NCI-H510A (cell line): Measurements from ENCODE around the gene TTC28.

Source experiments
- DNase-seq: peaks from one replicate; lab custom pipeline; 2025; lab: John Stamatoyannopoulos, UW

TTC28 gene

DNA sequence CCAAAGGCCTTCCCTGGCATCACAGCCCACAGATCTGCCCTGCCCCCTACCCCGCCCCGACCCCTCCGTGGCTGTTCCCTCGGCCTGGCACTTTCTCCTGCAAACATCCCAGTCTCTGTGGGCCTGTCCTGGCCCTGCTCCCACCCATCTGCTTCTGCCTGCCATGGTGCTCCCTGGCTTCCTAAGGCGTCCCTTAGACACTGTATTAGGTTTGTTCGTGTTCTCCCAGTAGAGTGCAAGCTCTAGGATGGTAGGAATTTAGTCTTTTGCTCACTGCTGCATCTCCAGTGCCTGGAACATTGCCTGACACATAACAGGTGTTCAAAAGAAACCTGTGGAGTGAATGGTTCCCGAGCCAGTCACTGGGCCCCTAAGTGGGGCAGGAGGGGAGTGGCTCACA lies 690.9 kb downstream of the TTC28 start:
- no peak for DNase-seq

DNA sequence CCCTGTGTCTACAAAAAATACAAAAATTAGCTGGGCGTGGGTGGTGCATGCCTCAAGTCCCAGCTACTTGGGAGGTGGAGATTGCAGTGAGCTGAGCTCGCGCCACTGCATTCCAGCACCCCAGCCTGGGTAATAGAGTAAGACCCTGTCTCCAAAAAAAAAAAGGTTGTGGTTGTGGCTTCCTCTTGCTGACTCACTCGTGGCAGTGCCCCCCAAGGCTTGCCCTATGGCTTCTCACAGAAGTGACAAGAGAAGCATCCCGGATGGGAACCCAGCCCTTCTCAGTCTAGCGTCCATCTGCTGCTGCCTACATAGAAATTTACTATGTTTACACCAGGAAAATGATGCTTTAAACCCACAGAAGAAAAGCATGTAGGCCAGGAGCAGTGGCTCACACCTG lies 692.1 kb downstream of the TTC28 start:
- DNase-seq = no peak

DNA sequence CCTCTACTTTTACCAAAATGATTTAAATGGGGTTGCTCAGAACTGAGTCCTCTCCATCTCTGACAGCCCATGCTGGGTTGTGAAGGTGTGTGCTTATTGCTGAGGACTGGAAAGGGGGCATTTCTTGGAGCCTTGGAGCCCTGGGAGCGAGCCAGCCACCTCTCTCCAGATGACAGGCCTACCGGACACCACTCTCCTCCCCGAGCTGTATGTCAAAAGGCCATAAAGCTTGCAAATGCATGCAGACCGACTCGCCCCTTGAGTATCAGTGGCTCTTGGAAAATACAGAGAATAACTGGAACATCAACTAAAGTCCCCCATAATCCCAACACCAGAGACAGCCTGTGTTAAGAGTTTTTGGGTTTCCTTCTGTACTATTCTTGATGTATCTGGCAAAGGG lies 692.7 kb downstream of the TTC28 start:
- DNase-seq = no peak

DNA sequence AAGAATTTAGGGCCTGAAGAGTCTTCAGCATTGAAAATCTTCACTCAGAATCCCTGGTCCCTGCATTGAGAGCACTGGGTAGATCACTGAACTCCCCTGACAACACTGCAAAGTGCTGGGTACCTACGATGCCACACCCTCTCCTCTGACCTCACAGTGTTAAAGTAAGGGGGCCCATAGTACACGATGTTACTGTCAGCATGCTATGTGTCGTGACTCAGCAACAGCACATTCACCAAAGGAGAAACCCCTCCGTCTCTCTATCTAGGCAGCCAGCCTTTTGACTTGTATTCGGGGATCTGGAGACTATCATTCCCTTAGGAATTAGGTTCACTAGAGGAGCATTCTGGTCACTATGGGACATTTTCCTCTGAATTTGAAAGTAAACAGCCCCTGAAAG lies 693.2 kb downstream of the TTC28 start:
- no peak for DNase-seq

DNA sequence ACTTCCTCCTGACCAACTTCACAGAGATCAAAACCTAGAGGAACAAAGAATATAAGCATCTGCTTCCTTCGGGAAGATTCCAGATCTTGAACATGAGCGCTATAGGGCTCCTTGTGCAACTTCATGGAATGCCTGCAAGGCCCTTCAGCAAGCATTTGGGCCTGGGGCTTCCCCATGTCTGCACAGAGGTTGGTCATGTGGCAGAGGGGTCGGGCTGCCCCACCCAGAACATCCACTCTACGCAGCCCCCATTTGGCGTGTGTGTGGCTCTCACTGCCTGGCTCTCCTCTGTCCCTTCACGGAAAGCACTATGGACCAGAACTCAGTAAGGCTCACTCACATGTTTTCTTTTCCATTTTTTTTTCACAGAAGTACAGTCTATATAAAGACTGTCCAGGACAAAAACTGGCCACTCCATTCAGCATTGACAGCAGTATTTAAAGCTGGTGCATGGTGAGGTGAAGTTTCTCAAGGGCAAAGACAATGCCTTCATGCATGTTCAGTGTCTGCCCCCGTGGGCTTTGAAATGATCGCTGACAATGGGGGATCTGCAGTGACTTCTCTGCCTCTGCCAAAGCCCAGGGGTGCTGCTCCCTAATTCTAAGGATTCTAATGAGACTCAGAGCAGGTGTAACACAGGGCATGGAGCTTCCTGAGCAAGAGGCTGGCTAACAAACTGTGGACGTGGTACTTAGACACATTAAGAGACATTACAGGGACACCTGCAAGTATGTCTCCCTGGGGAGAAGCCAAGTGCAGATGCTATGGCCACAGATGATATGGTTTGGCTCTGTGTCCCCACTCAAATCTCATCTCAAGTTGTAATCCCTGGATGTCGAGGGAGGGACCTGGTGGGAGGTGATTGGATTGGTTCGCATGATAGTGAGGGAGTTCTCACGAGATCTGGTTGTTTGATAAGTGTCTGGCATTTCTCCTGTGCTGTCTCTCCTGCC lies 694.0 kb downstream of the TTC28 start:
- no peak for DNase-seq

DNA sequence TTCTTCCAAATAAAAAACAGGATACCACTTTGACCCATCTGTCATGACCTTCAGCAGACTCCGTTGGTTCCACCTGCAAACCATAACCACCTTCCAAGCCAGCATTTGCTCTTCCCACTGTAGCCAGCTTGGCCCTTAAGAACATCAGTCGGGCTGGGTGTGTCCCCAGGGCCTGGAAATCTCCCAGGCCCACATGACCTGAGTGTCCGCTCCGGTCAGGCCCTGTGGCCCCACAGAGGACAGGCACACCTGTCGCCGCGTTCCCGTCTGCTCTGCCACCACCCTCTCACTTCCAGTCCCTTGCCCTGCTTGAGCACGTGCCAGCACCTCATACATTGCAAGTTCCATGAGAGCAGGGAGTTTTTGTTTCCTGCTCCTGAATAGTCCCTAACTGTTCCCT lies 694.9 kb downstream of the TTC28 start:
- no peak for DNase-seq

DNA sequence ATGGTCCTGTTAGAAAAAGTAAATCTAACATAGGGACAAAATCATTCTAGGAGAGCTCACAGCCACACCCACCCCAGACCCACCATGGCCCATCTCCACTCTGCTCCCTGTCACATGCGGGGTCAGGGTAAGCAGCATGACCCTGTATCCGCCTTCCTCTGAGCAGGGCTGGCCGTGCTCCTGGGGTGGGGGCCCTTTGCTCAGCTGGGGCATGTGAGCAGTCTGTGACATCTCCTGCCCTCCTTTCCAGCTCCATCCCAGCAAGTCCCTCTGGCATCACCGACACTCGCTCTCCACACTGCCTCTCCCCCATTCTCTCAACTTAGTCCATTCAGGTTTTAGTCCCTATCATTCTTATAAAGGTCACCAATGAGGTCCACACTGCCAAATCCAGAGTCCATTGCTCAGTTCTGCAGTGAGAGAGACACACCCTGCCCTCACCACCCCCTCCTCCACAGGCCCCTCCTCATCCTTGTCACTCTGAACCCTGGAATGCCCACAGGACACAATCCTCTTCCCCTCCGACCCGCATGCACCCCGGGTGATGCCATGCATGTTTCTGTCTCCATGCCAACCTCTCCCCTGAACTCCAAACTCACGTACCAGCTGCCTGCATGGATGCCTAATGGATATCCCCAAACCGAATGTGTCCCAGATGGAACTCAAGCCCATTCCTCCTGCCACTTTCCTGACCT lies 695.5 kb downstream of the TTC28 start:
- no peak for DNase-seq

DNA sequence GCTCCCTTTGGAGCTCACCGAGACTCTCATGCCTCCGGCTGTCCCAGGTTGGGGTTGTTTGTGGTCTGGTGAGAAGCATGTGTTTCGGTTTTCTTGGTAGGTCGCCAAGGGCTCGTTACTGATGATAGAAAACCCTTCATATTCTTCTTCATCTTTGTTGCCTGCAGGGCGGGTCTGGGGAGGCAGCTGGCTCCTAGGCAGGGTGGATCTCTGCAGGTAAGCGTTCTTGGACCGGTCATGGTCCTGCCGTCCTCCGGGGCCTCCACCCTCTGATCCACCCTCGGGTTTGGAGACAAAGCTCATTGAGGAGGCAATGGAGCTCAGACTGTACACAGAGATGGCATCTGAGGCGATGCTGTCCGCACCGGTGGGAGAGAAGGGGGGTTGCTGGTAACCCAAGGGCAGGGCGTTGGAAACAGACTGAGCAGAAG lies 696.3 kb downstream of the TTC28 start:
- no peak for DNase-seq

DNA sequence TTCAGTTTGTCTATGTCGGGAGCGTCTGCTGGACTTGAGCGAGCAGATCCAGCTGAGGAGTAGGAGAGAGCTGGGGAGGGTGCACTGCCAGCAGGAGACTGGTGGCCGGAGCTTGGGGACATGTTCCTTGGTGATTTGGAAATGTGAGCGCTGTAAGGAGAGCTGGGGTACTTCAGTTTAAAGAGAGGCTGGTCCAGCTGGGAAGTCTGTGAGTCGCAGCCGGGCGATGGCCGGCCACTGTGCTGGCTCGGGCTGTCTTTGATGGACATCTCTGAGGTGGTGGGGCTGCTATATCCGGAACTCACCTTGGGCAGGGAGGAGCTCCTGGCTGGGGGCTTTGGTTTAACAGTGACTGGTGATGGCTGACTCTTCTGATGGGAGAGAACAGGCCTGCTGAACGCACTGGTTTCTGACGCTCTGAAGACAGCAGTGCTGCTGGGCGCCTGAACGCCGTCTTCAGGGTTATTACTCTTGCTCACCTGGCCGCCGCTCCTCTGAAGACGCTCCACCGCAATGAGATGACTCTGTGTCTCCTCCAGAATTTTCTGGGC lies 696.9 kb downstream of the TTC28 start:
- no peak for DNase-seq

DNA sequence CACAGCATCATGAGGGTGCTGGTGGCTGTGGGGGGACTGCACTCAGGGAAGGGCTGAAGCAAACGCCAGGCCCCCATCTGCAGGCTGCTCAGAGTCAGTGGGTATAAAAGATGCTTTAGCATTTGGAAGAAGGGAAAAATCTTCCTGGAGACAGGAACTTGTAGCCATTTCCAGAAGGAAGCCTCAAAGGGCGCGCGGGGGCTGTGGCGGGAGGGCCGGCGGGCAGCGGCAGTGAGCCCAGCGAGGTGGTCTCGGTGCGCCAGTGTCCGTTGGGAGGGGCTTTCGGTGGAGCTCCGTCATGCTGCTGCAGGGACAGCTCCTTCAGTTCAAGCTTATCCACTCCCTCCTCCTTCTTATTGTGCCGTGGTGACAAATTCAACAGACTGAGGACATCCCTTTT lies 697.5 kb downstream of the TTC28 start:
- DNase-seq = no peak

DNA sequence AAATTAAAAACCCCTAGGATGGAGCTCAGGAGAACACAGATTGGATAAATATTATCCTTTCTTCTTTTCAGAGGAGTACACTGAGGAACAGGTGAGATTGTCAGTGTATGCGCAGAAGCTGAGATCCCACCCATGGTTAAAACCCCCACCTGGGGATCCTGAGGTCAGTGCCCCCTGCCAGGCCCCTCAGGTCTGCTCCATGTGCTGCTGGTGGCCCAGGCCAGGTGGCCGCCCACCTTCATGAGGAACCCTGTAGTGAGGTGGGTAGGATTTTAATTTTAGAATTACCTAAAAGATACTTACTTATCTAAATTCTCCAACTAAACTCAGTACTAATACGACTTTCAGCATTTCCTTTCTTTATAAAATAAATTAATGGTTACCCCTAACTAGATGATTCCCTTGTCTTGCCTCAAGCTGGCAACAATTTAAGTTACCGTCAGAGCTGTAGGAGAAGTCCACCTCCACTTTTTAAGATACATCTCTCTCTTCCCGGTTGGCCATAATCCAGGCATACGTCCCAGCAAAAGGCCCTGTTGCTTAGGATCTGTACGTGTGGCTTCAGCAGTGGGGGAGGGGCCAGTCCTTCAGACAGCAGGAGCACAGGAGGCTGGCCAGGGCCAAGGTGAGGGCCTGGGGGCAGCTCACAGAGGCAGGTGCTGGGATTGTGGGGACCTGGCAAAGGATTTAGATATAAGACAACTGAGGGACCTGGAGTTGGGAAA lies 699.1 kb downstream of the TTC28 start:
- DNase-seq = no peak

DNA sequence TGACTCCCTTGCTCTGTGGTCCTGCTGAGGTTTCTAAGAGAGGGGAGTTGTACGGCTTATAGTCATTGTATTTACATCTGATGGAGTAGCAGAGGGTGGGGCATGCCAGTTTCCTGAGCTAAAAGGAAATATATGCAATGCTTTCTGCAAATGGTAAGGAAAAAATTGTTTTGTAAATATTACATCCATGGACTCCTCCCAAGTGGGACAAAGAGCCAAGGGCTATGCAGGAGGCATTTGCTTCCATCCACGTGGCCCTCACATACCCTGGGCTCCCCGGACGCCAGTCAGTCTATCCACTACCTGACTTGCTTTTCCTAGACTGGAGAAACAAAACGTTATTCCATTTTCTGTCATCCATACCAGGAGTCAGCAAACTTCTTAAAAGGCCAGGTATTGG lies 700.8 kb downstream of the TTC28 start:
- DNase-seq = no peak

DNA sequence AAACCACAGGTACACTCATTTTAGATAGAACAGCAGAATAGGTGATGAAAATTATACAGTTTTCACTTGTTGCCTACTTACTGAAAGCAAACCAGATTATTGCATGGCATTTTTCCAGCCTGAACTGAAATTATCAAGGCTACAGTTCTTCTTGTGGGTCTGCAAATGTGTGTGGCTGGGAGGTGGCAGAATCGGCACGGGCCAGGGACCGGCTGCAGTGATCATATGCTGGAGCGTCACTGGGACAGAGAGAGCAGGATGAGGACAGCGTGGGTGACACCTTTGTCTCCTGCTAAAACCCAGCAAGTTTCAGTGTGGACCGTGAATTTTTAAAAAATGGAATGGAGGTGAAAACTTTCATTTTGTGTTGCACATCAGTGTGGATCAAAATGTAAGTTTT lies 701.3 kb downstream of the TTC28 start:
- DNase-seq = no peak

DNA sequence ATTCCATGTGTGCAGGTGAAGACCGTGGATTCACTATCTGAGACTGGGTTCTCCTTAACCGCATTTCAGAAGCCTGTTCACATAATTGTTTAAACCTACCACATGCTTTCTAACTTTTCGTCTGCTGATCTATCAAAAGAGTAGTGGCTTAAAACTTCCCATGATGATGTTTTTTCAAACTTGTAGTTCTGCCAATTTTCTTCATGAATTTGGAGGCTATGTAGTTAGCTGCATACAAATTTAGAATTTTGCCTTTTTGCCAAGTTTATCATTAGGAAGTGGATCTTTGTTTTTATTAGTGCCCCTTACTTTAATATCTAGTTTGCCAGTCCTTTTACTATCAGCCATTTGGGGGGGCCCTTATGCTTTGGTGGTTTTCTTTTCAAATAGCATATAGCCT lies 703.1 kb downstream of the TTC28 start:
- no peak for DNase-seq

DNA sequence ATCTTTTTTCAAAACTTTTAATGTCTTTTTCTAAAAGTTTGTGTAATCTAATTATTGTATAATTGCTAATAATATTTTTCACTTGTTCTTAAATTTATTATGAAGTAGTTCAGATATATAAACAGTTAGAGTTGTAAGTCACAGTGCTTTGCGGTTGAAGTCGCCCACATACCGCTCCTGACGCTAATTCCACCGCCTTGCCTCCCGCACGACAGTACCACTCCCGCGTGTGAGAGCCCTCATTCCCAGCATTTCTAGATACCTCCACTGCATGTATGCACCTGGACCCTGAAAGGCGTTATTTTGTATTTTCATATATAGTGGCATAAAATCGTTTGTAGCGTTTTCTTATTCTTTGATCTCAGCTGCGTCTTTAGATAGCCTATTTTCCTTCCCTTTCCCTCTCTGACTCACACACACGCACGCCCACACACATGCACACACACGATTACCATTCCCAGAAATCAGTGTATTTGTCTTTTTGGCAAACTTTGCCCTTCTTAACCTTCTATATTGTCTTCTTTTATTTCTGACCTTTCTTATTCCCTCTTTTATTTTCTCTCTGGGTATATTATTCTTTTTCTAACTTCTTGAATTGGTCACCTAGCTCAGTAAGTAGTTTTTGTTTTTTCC lies 704.1 kb downstream of the TTC28 start:
- DNase-seq = no peak

DNA sequence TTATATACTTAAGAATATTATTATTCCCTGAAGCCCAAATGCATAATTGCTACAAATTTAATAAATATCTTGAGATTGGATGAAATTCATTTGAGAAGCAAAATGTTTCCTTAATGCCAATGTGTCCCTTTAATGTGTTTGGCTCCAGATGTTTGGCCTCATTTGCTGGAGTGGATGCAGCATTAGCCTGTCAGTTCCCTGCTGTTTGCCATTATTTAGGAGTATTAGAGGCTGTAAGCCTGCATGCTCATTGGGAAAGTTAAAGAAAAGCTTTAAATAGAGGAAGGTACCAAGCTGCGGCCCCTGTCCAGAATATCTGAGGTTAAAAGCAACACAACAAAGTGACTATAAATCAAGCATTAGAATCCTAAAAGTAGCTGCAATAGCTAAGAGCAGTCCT lies 705.8 kb downstream of the TTC28 start:
- no peak for DNase-seq

DNA sequence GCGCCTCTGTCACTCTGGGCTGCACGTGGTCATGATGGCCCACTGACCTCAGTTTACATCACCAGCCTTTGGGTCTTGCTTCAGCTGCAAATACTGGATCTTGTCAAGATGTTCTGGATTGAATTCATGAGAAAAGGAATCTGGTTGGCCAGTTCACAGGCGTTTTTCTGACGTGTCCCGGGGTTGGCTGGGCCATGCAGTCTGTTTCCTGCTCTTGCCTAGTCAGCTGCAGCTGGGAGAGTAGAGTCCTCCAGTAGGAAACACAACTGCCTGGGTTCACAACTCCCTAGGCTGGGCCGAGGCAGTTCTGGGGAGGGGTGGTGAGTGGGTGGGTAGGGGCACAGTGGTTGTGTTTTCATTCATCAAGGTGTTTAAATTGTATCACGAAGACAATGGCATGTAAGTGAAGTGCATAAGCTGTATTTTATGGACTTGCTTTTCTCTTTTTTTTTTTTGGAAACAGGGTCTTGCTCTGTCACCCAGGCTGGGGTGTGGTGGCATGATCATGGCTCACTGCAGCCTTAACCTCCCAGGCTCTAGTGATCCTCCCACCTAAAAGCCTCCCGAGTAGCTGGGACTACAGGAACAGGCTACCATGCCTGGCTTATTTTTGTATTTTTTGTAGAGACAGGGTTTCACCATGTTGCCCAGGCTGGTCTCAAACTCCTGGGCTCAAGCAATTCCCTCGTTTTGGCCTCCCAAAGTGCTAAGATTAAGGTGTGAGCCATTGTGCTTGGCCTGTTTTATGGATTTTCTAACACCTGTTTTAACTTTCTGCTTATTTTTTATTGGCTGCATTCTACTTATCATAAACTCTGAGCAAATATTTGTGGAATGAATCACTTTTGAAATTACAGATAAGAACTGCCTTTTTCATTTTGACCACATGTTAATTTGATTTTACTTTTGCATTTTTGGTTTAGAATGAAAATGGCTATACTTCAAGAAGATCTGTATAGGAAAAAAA lies 706.6 kb downstream of the TTC28 start:
- DNase-seq = no peak

DNA sequence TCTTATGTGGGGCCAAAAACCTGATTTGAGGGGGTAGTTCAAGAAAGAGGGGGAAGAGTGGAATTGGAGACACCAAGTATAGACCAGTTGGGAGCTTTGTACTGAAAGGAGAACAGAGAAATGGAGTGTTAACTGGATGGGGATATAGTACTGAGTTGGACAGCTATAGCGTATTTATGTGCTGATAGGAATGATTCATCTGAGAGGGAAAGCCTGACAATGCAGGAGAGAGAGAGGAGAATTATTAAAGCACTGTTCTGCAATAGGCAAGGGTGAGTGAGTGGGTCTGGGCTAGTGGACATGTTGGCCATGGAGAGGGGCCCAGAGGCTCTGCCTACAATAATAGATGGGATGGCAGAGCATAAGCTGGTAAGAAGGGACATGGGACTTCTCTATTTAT lies 707.7 kb downstream of the TTC28 start:
- no peak for DNase-seq

DNA sequence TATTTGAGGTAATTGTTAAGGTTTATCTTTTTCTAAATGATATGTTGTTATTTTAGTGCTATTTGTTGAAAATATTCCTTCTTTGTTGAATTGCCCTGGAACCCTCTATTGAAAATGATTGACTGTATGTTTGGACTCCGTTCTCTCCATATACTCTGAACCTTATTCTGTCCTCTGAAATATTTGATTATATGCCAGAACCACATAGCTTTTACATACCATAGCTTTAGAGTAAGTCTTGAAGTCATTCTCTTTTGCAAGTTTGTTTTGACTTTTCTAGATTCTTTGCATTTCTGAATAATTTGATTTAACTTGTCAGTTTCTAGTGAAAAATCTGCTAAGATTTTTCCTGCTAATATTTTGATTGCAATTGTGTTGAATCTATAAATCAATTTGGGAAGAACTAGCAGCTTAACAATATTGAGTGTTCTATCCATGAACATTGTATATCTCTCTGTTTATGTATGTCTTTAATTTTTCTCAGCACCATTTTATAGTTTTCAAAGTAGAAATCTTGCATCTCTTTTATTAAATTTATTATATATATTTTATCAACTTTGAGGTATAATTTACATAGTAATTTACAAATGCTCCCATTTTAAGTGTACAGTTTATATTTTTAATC lies 708.9 kb downstream of the TTC28 start:
- no peak for DNase-seq
